H9 (cell line): ENCODE data around the gene MYO15B. TPM values are rescaled to one million over a fixed set of nuclear protein-coding genes. Genes with fewer than 3 reads are reported as not detected.

Experiments
- DNase-seq: peaks from one replicate; pipeline ENCODE4 v3.0.0-alpha.2; 2017
- H2AFZ ChIP-seq: one replicate; pipeline ENCODE4 v1.6.1; 2013; ENCODE audit warnings: mild to moderate bottlenecking, low read length, control low read depth, moderate library complexity
- H2AK5ac ChIP-seq: 2 replicates; pipeline ENCODE4 v1.6.1; 2013; ENCODE audit warnings: low read length, control low read depth, mixed read lengths; ENCODE audit not compliant: insufficient read length
- H2BK120ac ChIP-seq: one replicate; pipeline ENCODE4 v1.6.1; 2013; ENCODE audit warnings: low read depth, mild to moderate bottlenecking, low read length, control low read depth, inconsistent platforms; ENCODE audit not compliant: poor library complexity, severe bottlenecking
- H2BK12ac ChIP-seq: 2 replicates; pipeline ENCODE4 v1.6.1; 2013; ENCODE audit warnings: low read length, control low read depth, mixed read lengths, low read depth; ENCODE audit not compliant: insufficient read length
- H2BK15ac ChIP-seq: 2 replicates; pipeline ENCODE4 v1.6.1; 2013; ENCODE audit warnings: low read depth, low read length, control low read depth
- H2BK20ac ChIP-seq: one replicate; pipeline ENCODE4 v1.6.1; 2013; ENCODE audit warnings: low read depth, mild to moderate bottlenecking, low read length, control low read depth, inconsistent platforms; ENCODE audit not compliant: poor library complexity, severe bottlenecking
- H2BK5ac ChIP-seq: 2 replicates; pipeline ENCODE4 v1.6.1; 2013; ENCODE audit warnings: low read length, control low read depth, mixed read lengths; ENCODE audit not compliant: insufficient read length
- H3K14ac ChIP-seq: 2 replicates; pipeline ENCODE4 v1.6.1; 2013; ENCODE audit warnings: low read length, control low read depth; ENCODE audit not compliant: insufficient read depth
- H3K18ac ChIP-seq: 2 replicates; pipeline ENCODE4 v1.6.1; 2013; ENCODE audit warnings: low read depth, mild to moderate bottlenecking, mixed read lengths, low read length, control low read depth; ENCODE audit not compliant: insufficient read length
- H3K23ac ChIP-seq: 2 replicates; pipeline ENCODE4 v1.6.1; 2013; ENCODE audit warnings: low read length, control low read depth, mixed read lengths, low read depth; ENCODE audit not compliant: insufficient read length
- H3K23me2 ChIP-seq: 2 replicates; pipeline ENCODE4 v1.6.1; 2013; ENCODE audit warnings: low read depth, mild to moderate bottlenecking, mixed read lengths, low read length, control low read depth; ENCODE audit not compliant: insufficient read length, poor library complexity, severe bottlenecking
- H3K27ac ChIP-seq: 2 replicates; pipeline ENCODE4 v1.5.1; 2013; ENCODE audit warnings: low read length, control low read depth, mixed read lengths, low read depth; ENCODE audit not compliant: insufficient read length
- H3K27me3 ChIP-seq: 2 replicates; pipeline ENCODE4 v1.6.1; 2013; ENCODE audit warnings: low read length, control low read depth, inconsistent platforms; ENCODE audit not compliant: insufficient read depth
- H3K4ac ChIP-seq: 2 replicates; pipeline ENCODE4 v1.6.1; 2013; ENCODE audit warnings: low read depth, mild to moderate bottlenecking, control low read depth, inconsistent platforms, low read length, moderate library complexity
- H3K4me1 ChIP-seq: 2 replicates; pipeline ENCODE4 v1.6.1; 2013; ENCODE audit warnings: low read length, control low read depth, inconsistent platforms; ENCODE audit not compliant: insufficient read depth
- H3K4me2 ChIP-seq: 2 replicates; pipeline ENCODE4 v1.6.1; 2013; ENCODE audit warnings: low read length, control low read depth, mixed read lengths; ENCODE audit not compliant: insufficient read length, insufficient read depth
- H3K56ac ChIP-seq: 2 replicates; pipeline ENCODE4 v1.6.1; 2013; ENCODE audit warnings: low read depth, mild to moderate bottlenecking, mixed read lengths, low read length, control low read depth; ENCODE audit not compliant: insufficient read length
- H3K79me1 ChIP-seq: 2 replicates; pipeline ENCODE4 v1.6.1; 2013; ENCODE audit warnings: low read depth, mild to moderate bottlenecking, moderate library complexity, low read length, control low read depth, inconsistent platforms; ENCODE audit not compliant: insufficient read depth, poor library complexity, severe bottlenecking
- H3K79me2 ChIP-seq: 2 replicates; pipeline ENCODE4 v1.6.1; 2013; ENCODE audit warnings: low read length, control low read depth, inconsistent platforms; ENCODE audit not compliant: insufficient read depth
- H3K9ac ChIP-seq: 2 replicates; pipeline ENCODE4 v1.6.1; 2013; ENCODE audit warnings: low read length, control low read depth, mixed read lengths; ENCODE audit not compliant: insufficient read length; ENCODE audit errors: extremely low read depth
- H3K9me3 ChIP-seq: one replicate; pipeline ENCODE4 v1.6.1; 2013; ENCODE audit warnings: low read depth, low read length, inconsistent platforms; ENCODE audit not compliant: control insufficient read depth
- H3T11ph ChIP-seq: one replicate; pipeline ENCODE4 v1.6.1; 2013; ENCODE audit warnings: mild to moderate bottlenecking, low read length, control low read depth, inconsistent platforms
- H4K20me1 ChIP-seq: one replicate; pipeline ENCODE4 v1.6.1; 2013; ENCODE audit not compliant: control insufficient read depth, insufficient read length, insufficient read depth
- H4K5ac ChIP-seq: 2 replicates; pipeline ENCODE4 v1.6.1; 2013; ENCODE audit warnings: low read depth, mild to moderate bottlenecking, mixed read lengths, low read length, control low read depth; ENCODE audit not compliant: insufficient read length
- H4K8ac ChIP-seq: replicated peaks from 2 replicates; pipeline ENCODE4 v1.6.1; 2013; ENCODE audit warnings: low read length, control low read depth, mixed read lengths, low read depth; ENCODE audit not compliant: insufficient read length
- H4K91ac ChIP-seq: 2 replicates; pipeline ENCODE4 v1.6.1; 2013; ENCODE audit warnings: low read depth, mild to moderate bottlenecking, moderate library complexity, mixed read lengths, low read length, control low read depth; ENCODE audit not compliant: insufficient read length
- H3K27ac Mint-ChIP-seq, 3 experiments: 2 replicates in 2 of 3; 3 replicates in 1 of 3; pipeline ENCODE4 v1.8.0; 2020 to 2021; ENCODE audit warnings: mixed read lengths in 3 of 3, mild to moderate bottlenecking in 1 of 3, moderate library complexity in 1 of 3
- H3K27me3 Mint-ChIP-seq: 2 replicates; pipeline ENCODE4 v1.8.0; 2021; ENCODE audit warnings: low read depth, mild to moderate bottlenecking, moderate library complexity, mixed read lengths
- H3K36me3 Mint-ChIP-seq, 3 experiments: 2 replicates in 2 of 3; 3 replicates in 1 of 3; pipeline ENCODE4 v1.8.0; 2020 to 2021; ENCODE audit warnings: low read depth in 3 of 3, mixed read lengths in 3 of 3; ENCODE audit not compliant: insufficient read depth in 1 of 3
- H3K4me1 Mint-ChIP-seq, 2 experiments: 2 replicates each; pipeline ENCODE4 v1.8.0; 2020; ENCODE audit warnings: mixed read lengths in 2 of 2
- H3K4me3 Mint-ChIP-seq, 2 experiments: 2 replicates in 1 of 2; 3 replicates in 1 of 2; pipeline ENCODE4 v1.8.0; 2020 to 2021; ENCODE audit warnings: mild to moderate bottlenecking in 2 of 2, mixed read lengths in 2 of 2, moderate library complexity in 1 of 2
- H3K9me3 Mint-ChIP-seq, 2 experiments: 2 replicates in 1 of 2; 3 replicates in 1 of 2; pipeline ENCODE4 v1.8.0; 2020; ENCODE audit warnings: mild to moderate bottlenecking in 2 of 2, mixed read lengths in 2 of 2, moderate library complexity in 1 of 2
- CTCF ChIP-seq: fragments of 200-600 bp; sonication (generic); conservative IDR thresholded peaks from 3 replicates; pipeline ENCODE4 v1.8.0; 2021; ENCODE audit warnings: antibody characterized with exemption, mild to moderate bottlenecking
- WGBS: extraction: QIAGEN DNeasy Blood & Tissue Kit; methylation state at CpG from one replicate; pipeline ENCODE4 v1.1.7; 2013; ENCODE audit warnings: missing lambda C conversion rate, low lambda C conversion rate, mixed read lengths; ENCODE audit not compliant: insufficient read length; ENCODE audit errors: extremely low coverage; 5-methylcytosine and 5-hydroxymethylcytosine counted together
- total RNA-seq: library from RNA; stranded (reverse); gene quantifications from 2 replicates; pipeline ENCODE4 v1.2.1, GENCODE V29; 2021

Gene MYO15B
- total RNA-seq, 1 experiment from 2014 or later: 41.9 TPM

- H3K9me3 Mint-ChIP-seq: no peaks in the 10 kb centered on the region
- Histone ChIP-seq H3K9ac (no peak overlapping the region), H3K14ac (no peak overlapping the region), H3K4me2 (no peak overlapping the region), H2BK15ac (no peak overlapping the region), H3K4ac (no peak overlapping the region), H3K27ac (no peak overlapping the region), H3K56ac (no peak overlapping the region), H2AFZ (no peak overlapping the region), H2BK20ac (no peak overlapping the region), H3K18ac (no peak overlapping the region), H3T11ph (no peak overlapping the region), H3K27me3 (no peaks in the 10 kb centered on the region), H4K8ac (no peak overlapping the region), H3K4me1 (no peaks in the 10 kb centered on the region; the same call in 1 of the 2 replicates), H3K79me1 (no peaks in the 10 kb centered on the region), H4K91ac (no peak overlapping the region), H4K5ac (no peak overlapping the region), H2AK5ac (no peak overlapping the region), H2BK5ac (no peak overlapping the region), H2BK120ac (no peak overlapping the region), H2BK12ac (no peak overlapping the region), H3K9me3 (no peaks in the 10 kb centered on the region), H3K23me2 (no peaks in the 10 kb centered on the region), H4K20me1 (no peaks in the 10 kb centered on the region), H3K79me2 (no peaks in the 10 kb centered on the region), H3K23ac (no peak overlapping the region)
- no peak overlapping the region for H3K4me3 Mint-ChIP-seq
- no peaks in the 10 kb centered on the region for H3K27me3 Mint-ChIP-seq
- H3K36me3 Mint-ChIP-seq: peaks cover 0 to 15% (median 2%) of the 10 kb centered on the region in 3 experiments; a peak in 4 of 7 replicates
- TF ChIP-seq CTCF: no peak
- peaks cover 4 to 5% of the 10 kb centered on the region in 2 experiments for H3K4me1 Mint-ChIP-seq
- WGBS: no CpG with 5 or more reads among the region's 6 CpGs
- no peak for DNase-seq
- H3K27ac Mint-ChIP-seq: peak overlapping the region in 2 of 3 experiments; percentile 64 to 90; a peak in 3 of 7 replicates
Measured at GRCh38 chr17:75628425-75628824, 40.8 kb downstream of the MYO15B start.
